ENCODE measurements around the gene STIMATE.

Gene STIMATE

DNA sequence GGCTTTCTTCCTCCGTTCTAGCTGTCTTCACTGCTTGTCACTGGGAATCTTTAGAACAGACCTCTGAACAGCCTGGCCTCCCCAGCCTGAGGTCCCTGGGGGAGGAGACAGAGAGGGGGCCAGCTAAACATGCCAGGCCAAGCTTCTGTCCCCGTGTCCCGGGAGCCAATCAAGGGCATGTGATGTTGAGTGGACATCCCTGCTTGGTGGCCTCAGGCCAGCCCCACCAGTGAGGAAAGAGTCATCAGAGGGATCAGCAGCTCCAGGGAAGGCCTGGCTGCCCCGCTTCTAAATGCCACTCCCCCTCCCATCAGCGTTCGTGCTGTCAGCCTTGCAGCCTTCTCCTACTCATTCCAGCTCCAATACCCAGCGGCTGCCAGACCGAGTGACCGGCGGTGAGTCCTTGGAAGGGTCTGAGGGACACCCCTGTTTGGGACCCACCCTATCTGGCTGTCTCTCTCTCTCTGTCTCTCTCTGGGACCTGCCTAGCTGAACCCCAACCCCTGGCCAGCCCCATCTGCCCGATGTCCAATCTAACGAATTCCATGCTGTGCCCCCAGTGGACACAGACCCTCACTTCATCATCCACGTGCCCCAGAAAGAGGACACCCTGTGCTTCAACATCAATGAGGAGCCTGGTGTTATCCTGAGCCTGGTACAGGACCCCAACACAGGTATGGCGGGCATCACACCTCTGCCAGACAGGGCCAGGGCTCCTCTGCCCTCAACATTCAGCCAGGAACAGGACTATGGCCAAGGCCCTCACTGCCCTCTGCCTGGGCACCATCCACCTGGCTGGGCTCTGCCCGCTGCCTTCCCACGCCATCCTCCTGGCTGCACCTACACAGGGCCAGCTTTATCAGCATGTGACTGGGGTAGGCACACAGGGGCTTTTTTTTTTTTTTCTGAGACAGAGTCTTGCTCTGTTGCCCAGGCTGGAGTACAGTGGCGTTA, 109.4 kb downstream of the STIMATE start:
- FAIRE-seq (no peak), DNase-seq (ENCODE audit: insufficient read length, low spot score) (no peak)
- TF ChIP-seq POLR2A (IDR thresholded peaks at IDR 0.05; ENCODE audit: low read depth, low read length), result no peak

DNA sequence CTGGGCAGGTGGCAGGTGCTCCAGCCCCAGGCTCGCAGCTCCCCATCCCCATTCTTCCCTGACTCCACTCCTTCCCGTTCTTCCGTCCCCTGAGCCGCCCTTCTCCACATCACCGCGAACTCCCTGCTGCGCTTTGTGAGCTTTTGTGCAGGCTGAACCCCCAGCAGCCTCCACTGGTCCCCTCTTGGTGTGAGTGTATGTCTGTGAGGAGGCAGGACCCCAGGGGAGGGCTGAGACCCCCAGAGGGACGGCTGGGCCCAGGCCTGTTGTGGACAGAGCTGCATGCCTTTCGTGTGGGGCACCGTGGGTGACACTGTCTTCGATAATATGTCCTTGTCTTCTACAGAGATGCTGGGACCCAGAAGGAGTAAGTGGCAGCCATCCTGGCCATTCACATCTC, 110.1 kb downstream of the STIMATE start:
- no peak for FAIRE-seq
- no peak for DNase-seq (ENCODE audit: insufficient read length, low spot score)
- TF ChIP-seq POLR2A (IDR thresholded peaks at IDR 0.05; ENCODE audit: low read depth, low read length), result no peak

All from H54 (cell line).